ENCODE results near the gene JARID2. TPM values are rescaled to one million over a fixed set of nuclear protein-coding genes. Genes with fewer than 3 reads are reported as not detected.

Gene JARID2
- total and polyA plus RNA-seq, 10 of the 15 experiments (the other 5 are each of a cell fraction or from before 2014, with no cell fraction given) = 4.2 to 21.6 (median 11.7) TPM

GRCh38 chr6:15245361-15246216 is at the start of gene JARID2 (continued):
- TF ChIP-seq MXI1 (IDR thresholded peaks at IDR 0.05; ENCODE audit: low read depth, low read length) = peak; percentile 64; the same call in 1 of the 2 replicates
- TF ChIP-seq ZNF24 (IDR thresholded peaks at IDR 0.05) = no peak
- 0 out of 2 replicates have a peak, but pooled peaks have one; percentile 45 for TF ChIP-seq FOXM1 (IDR thresholded peaks at IDR 0.05; ENCODE audit: low read depth, low read length)
- 0 out of 2 replicates have a peak, but pooled peaks have one; percentile 47 for TF ChIP-seq TCF12 (IDR thresholded peaks at IDR 0.05; ENCODE audit: low read depth, low read length)
- TF ChIP-seq ZSCAN29 (IDR thresholded peaks at IDR 0.05) = no peak
- no peak for TF ChIP-seq CTCF (IDR thresholded peaks at IDR 0.05 in 2 of 3, conservative IDR thresholded peaks at IDR 0.05 in 1 of 3; ENCODE audit: control insufficient read depth in 2 of 3, extremely low read depth in 1 of 3, insufficient read depth in 1 of 3, low read depth in 3 of 3, low read length in 3 of 3)
- 0 out of 2 replicates have a peak, but pooled peaks have one; percentile 42 for TF ChIP-seq TARDBP (IDR thresholded peaks at IDR 0.05; ENCODE audit: borderline replicate concordance)
- TF ChIP-seq SP1 (IDR thresholded peaks at IDR 0.05; ENCODE audit: low read depth, low read length) = no peak
- peak; percentile 51 to 86; a peak in 3 of 4 replicates for TF ChIP-seq BHLHE40 (IDR thresholded peaks at IDR 0.05; ENCODE audit: borderline replicate concordance in 1 of 2, low read depth in 2 of 2, low read length in 1 of 2)
- TF ChIP-seq RAD51 (IDR thresholded peaks at IDR 0.05) = no peak
- TF ChIP-seq E2F4 (IDR thresholded peaks at IDR 0.05; ENCODE audit: low read depth, low read length) = no peak
- TF ChIP-seq FOXK2 (IDR thresholded peaks at IDR 0.05) = 0 out of 2 replicates have a peak, but pooled peaks have one; percentile 11
- TF ChIP-seq USF2 (IDR thresholded peaks at IDR 0.05; ENCODE audit: borderline replicate concordance, low read depth, low read length) = no peak
- no peak for TF ChIP-seq NFIC (IDR thresholded peaks at IDR 0.05; ENCODE audit: low read depth, low read length)
- 0 out of 2 replicates have a peak, but pooled peaks have one; percentile 66 for TF ChIP-seq RBBP5 (conservative IDR thresholded peaks at IDR 0.05)
- no peak for TF ChIP-seq EED (IDR thresholded peaks at IDR 0.05; ENCODE audit: low read depth)
- peak; percentile 95 for TF ChIP-seq RELB (IDR thresholded peaks at IDR 0.05; ENCODE audit: low read depth)
- TF ChIP-seq BRCA1 (IDR thresholded peaks at IDR 0.05; ENCODE audit: low read depth, low read length) = no peak
- TF ChIP-seq EGR1 (IDR thresholded peaks at IDR 0.05; ENCODE audit: borderline replicate concordance in 1 of 2, low read depth in 2 of 2, low read length in 2 of 2) = peak in 1 of 2 experiments; percentile 59; a peak in 1 of 3 replicates
- no peak for TF ChIP-seq SMC3 (IDR thresholded peaks at IDR 0.05; ENCODE audit: borderline replicate concordance, low read length)
- no peak for TF ChIP-seq NR2C2 (IDR thresholded peaks at IDR 0.05; ENCODE audit: borderline replicate concordance, control insufficient read depth, insufficient read length, low read depth)
- no peak for TF ChIP-seq NFXL1 (IDR thresholded peaks at IDR 0.05; ENCODE audit: borderline replicate concordance)
- 0 out of 2 replicates have a peak, but pooled peaks have one; percentile 85 for TF ChIP-seq CHD4 (IDR thresholded peaks at IDR 0.05)
- TF ChIP-seq BMI1 (IDR thresholded peaks at IDR 0.05; ENCODE audit: borderline replicate concordance) = no peak
- TF ChIP-seq MEF2A (IDR thresholded peaks at IDR 0.05; ENCODE audit: insufficient read depth, low read depth, low read length) = no peak
